ENCODE results near the gene TBC1D30.

Gene TBC1D30

DNA sequence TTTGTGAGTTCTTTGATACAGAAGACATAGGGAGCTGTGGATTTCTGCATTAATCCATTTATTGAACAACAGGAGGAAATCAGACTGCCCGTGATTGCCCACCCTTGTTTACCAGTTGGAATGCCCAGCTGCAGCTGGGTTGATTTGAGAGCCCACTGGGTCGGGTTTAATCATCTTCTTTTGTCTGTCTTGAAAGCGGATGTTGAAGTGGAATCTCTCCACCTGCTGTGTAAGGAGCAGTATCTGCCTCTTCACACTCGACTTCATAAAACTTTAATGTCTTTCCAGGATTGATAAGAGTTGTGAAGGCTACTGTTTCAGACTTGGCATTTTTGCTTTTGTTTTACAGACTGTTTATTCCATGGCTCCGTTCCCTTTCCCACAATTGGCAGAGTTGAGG, 39.9 kb downstream of the TBC1D30 start:
- DNase-seq, result no peak

- no peak for DNase-seq
These were observed 50.7 kb downstream of the TBC1D30 start for GRCh38 chr12:64875186-64875585.

- DNase-seq, result no peak
These were observed 52.1 kb downstream of the TBC1D30 start for GRCh38 chr12:64876388-64877071.

GRCh38 chr12:64877363-64878004, 53.0 kb downstream of the TBC1D30 start:
- DNase-seq, result no peak

GRCh38 chr12:64882687-64883086, 58.2 kb downstream of the TBC1D30 start:
- DNase-seq, result no peak

DNA sequence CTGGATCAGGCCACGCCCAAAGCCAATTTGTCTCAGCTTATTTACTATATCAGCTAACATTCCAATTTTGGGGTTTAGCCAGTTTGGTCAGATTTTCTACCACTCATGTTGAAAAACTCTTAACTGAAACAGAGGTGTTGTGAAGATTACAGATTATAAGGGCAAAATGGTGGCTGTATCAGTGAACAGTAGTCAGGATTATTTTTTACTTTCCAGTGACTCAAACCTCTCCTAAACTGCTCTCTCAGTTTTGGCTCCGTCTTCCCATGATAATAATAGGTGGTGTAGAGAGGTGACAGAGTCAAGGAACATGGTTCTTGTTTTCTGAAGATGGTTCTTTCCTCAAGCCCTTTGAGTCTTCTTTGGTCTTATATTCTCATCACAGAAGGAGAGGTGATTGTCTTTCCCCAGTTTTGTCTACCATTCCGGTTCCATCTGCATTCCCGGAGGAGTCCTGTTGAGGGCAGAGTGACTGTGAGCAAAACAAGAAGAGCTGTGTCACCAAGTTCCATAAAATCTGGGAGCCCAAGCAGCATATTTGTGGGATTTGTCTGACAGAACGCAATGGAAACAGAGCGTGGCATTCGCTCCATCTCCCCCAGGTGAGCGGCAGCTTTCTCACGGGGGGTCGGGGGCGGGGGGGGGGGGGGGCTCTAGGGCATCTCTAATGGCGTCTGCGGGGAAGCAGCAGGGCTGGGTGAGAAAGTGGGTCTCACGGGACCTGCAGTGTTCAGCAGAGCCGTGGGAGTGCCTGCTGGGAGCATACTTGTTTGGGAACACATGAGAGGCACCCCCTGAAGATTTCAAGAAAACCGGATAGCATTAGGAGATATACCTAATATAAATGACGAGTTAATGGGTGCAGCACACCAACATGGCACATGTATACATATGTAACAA, 59.1 kb downstream of the TBC1D30 start:
- DNase-seq, result no peak

DNA sequence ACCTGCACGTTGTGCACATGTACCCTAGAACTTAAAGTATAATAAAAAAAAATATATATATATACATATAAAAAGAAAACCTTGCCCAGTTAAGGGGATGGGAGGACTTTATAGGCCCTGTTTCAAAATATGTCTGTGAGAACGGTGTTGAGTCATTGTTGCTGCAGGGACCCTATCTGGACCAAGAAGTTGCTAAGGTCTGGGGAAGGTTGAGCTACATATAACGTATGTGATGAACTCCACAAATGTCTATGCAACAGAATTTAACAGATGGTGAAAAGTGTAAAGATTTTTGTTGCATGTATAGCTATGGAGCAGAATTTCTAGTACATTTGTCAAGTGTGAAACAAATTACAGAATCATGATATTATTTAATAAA, 59.7 kb downstream of the TBC1D30 start:
- DNase-seq, result no peak

GRCh38 chr12:64884728-64885127, 60.3 kb downstream of the TBC1D30 start:
- DNase-seq, result no peak

GRCh38 chr12:64889434-64890216, 65.2 kb downstream of the TBC1D30 start:
- no peak for DNase-seq

- no peak for DNase-seq
These were observed 66.5 kb downstream of the TBC1D30 start for GRCh38 chr12:64890873-64891468.

GRCh38 chr12:64891629-64892028, 67.2 kb downstream of the TBC1D30 start:
- no peak for DNase-seq

GRCh38 chr12:64892561-64892960, 68.1 kb downstream of the TBC1D30 start:
- no peak for DNase-seq

DNA sequence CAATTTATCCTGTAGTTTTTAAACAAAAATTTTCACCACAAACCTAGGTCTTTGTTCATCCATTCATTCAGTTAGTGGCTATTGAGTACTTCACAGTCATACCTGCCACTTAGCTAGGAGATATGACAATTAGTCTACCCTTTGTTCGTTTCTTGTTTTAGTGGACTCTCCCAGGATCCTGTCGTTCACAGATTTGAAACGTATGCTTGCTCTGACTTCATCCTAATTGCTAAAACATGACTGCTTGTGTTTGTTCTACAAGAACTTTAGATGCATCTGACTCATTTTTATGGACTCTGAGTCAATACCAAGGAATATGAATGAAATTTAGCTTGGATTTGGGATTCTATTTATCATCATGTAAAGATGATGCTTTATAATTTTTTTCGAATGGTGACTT, 69.5 kb downstream of the TBC1D30 start:
- no peak for DNase-seq

GRCh38 chr12:64894827-64895475, 70.5 kb downstream of the TBC1D30 start:
- no peak for DNase-seq

GRCh38 chr12:64895526-64895925, 71.1 kb downstream of the TBC1D30 start:
- DNase-seq, result no peak

- no peak for DNase-seq
These were observed 76.1 kb downstream of the TBC1D30 start for GRCh38 chr12:64900540-64900939.

DNA sequence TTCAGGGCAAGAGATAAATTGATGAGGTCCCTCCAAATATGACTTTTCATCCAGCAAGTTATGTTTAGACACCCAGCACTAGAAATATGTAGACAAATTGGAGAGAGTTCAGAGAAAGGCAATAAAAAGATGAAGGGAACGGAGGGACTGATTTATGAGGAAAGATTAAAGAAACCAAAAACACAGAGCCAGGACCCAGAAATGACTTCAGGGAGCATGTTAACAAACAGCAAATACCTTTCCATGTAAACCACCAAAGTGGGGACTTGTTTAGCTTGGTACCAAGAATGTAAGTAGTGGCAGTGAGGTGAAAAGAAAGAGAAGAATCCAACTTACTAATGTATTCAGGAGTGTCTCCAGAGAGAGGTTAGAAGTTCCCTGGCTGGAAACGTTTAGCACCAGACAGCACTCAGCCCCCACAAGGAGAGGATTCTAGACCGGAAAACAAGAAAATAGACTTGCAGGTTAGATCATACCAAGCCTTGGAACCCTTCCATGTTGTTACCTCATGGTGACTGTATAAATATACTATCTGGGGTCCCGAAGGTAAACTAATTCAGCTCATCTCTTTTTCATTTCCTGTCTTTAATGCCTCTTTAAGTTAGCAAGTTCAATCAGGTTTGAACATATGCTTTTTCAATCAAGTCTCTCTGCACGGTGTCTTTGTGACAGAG, 79.2 kb downstream of the TBC1D30 start:
- peak; percentile 50 for DNase-seq

DNA sequence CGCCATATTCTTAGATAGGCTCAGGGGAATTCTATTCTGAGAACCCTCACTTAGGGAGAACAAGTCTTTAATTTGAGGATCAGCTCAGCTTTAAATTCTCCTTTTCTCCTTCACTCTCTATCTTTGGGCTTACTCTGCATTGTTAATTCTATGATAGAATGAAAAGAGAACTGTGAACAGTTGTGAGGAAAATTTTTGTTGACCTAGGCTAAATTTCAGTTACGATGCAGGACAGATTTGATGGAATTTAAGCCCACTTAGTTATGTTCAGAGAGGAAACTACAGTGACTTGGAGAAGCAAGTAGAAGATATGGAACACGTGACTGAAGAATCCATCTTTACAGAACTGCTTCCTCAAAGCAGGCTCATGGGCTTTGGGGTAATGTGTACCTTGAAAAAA, 82.7 kb downstream of the TBC1D30 start:
- DNase-seq, result no peak

GRCh38 chr12:64909124-64909523, 84.7 kb downstream of the TBC1D30 start:
- DNase-seq, result no peak

DNA sequence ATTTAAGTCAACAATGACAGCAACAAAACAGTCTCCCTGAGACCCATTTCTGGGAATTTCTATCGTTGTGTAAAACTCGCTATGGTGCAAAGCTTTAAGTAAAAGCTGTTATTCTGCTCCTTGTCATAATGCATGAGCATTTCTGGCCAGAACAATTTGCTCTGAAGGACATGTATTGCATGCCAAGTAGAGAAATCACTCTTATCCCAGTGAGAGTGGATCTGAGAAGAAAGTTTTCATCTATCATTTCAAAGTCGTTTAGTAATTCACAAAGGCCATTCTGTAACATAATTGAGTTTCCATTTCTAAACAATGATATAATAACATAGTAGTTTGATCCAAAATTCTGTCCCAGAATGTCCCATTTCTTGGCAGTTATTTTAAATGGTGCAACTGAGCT, 86.6 kb downstream of the TBC1D30 start:
- no peak for DNase-seq

GRCh38 chr12:64911912-64912311, 87.5 kb downstream of the TBC1D30 start:
- DNase-seq, result no peak

Measured in right hindlimb (tissue), 1 donor.